Stimulated activated naive B cell treated with anti-CD40 and anti-IgM and Interleukin-4, amounts not matched to agents 10 μg/mL and 1 μg/mL and 100 μg/mL, for 72 hours (primary cell): ENCODE results near the gene MGLL.
"Not testable (repeated sequence)": the region's sequence is repeated elsewhere in the genome, so short reads cannot be mapped to it uniquely, and the experiment has no call there.

Source experiments
- ATAC-seq, 2 donors: fragments of 150-1000 bp; cut with Tn5 transposase; replicated peaks; 2 replicates each; pipeline ENCODE4 v1.10.0; 2021; ENCODE audit warnings: moderate library complexity in 1 of 2
- DNase-seq: peaks from one replicate; pipeline ENCODE4 v3.0.0; 2021
- H3K27ac Mint-ChIP-seq: one replicate; pipeline ENCODE4 v1.8.0; 2022; ENCODE audit warnings: mild to moderate bottlenecking, mixed read lengths
- H3K27me3 Mint-ChIP-seq, 2 donors: one replicate each; pipeline ENCODE4 v1.8.0; 2022; ENCODE audit warnings: mixed read lengths in 2 of 2
- H3K36me3 Mint-ChIP-seq, 2 donors: one replicate each; pipeline ENCODE4 v1.8.0; 2022; ENCODE audit warnings: mixed read lengths in 2 of 2, mild to moderate bottlenecking in 1 of 2
- H3K4me1 Mint-ChIP-seq, 2 donors: one replicate each; pipeline ENCODE4 v1.8.0; 2022; ENCODE audit warnings: mixed read lengths in 2 of 2, mild to moderate bottlenecking in 1 of 2
- H3K4me3 Mint-ChIP-seq, 2 donors: one replicate each; pipeline ENCODE4 v1.8.0; 2022; ENCODE audit warnings: mild to moderate bottlenecking in 2 of 2, mixed read lengths in 2 of 2, moderate library complexity in 1 of 2
- H3K9me3 Mint-ChIP-seq, 2 donors: one replicate each; pipeline ENCODE4 v1.8.0; 2022; ENCODE audit warnings: mixed read lengths in 2 of 2, mild to moderate bottlenecking in 1 of 2

Gene MGLL

GRCh38 chr3:127710155-127710941, 112.0 kb downstream of the MGLL start:
- Mint-ChIP-seq H3K4me1 (peaks cover 0 to 1% of the 10 kb centered on the region in 2 donors), H3K27me3 (no peaks in the 10 kb centered on the region), H3K4me3 (no peak overlapping the region), H3K36me3 (peaks cover 22 to 35% of the 10 kb centered on the region in 2 donors), H3K27ac (no peak overlapping the region), H3K9me3 (no peaks in the 10 kb centered on the region)
- no peak for ATAC-seq
- DNase-seq: no peak

GRCh38 chr3:127709320-127710060, 112.8 kb downstream of the MGLL start:
- peaks cover 0 to 4% of the 10 kb centered on the region in 2 donors for H3K27me3 Mint-ChIP-seq
- H3K4me1 Mint-ChIP-seq: peaks cover 0 to 1% of the 10 kb centered on the region in 2 donors
- H3K36me3 Mint-ChIP-seq: peaks cover 23 to 36% of the 10 kb centered on the region in 2 donors
- DNase-seq (no peak), ATAC-seq (no peak)
- H3K9me3 Mint-ChIP-seq: peaks cover 2 to 4% of the 10 kb centered on the region in 2 donors
- no peak overlapping the region for H3K27ac Mint-ChIP-seq
- H3K4me3 Mint-ChIP-seq: no peak overlapping the region

- H3K27ac Mint-ChIP-seq: no peak overlapping the region
These were observed 113.5 kb downstream of the MGLL start for GRCh38 chr3:127708837-127709236.

GRCh38 chr3:127707851-127708411, 114.4 kb downstream of the MGLL start:
- DNase-seq (no peak), ATAC-seq (no peak)
- Mint-ChIP-seq H3K4me3 (no peak overlapping the region), H3K27me3 (peaks cover 0 to 4% of the 10 kb centered on the region in 2 donors), H3K9me3 (peaks cover 4 to 8% of the 10 kb centered on the region in 2 donors), H3K36me3 (peaks cover 33 to 48% of the 10 kb centered on the region in 2 donors), H3K27ac (no peak overlapping the region), H3K4me1 (peaks cover 0 to 1% of the 10 kb centered on the region in 2 donors)

More at GRCh38 chr3:127708837-127709236, 113.5 kb downstream of the MGLL start:
- Mint-ChIP-seq H3K4me3 (no peak overlapping the region), H3K36me3 (peaks cover 27 to 40% of the 10 kb centered on the region in 2 donors), H3K4me1 (peaks cover 0 to 1% of the 10 kb centered on the region in 2 donors), H3K27me3 (peaks cover 0 to 4% of the 10 kb centered on the region in 2 donors), H3K9me3 (peaks cover 2 to 4% of the 10 kb centered on the region in 2 donors)
- ATAC-seq: no peak
- no peak for DNase-seq

GRCh38 chr3:127706785-127707351, 115.4 kb downstream of the MGLL start:
- H3K27me3 Mint-ChIP-seq: peaks cover 0 to 4% of the 10 kb centered on the region in 2 donors
- DNase-seq (no peak), ATAC-seq (no peak)
- H3K27ac Mint-ChIP-seq: no peak overlapping the region
- H3K9me3 Mint-ChIP-seq: peaks cover 4 to 8% of the 10 kb centered on the region in 2 donors
- H3K36me3 Mint-ChIP-seq: peaks cover 31 to 45% of the 10 kb centered on the region in 2 donors
- peaks cover 0 to 1% of the 10 kb centered on the region in 2 donors for H3K4me1 Mint-ChIP-seq
- no peak overlapping the region for H3K4me3 Mint-ChIP-seq

GRCh38 chr3:127706312-127706711, 116.0 kb downstream of the MGLL start:
- Mint-ChIP-seq H3K4me1 (peaks cover 0 to under 1% of the 10 kb centered on the region in 2 donors), H3K4me3 (no peak overlapping the region), H3K36me3 (peaks cover 36 to 51% of the 10 kb centered on the region in 2 donors), H3K27ac (no peak overlapping the region), H3K27me3 (peaks cover 0 to 4% of the 10 kb centered on the region in 2 donors), H3K9me3 (peaks cover 4 to 8% of the 10 kb centered on the region in 2 donors)
- no peak for ATAC-seq
- DNase-seq: no peak

- not testable (repeated sequence) for H3K4me1 Mint-ChIP-seq, H3K9me3 Mint-ChIP-seq, H3K4me3 Mint-ChIP-seq, H3K27me3 Mint-ChIP-seq, ATAC-seq, DNase-seq, H3K27ac Mint-ChIP-seq
- H3K36me3 Mint-ChIP-seq: peaks cover 30 to 49% of the 10 kb centered on the region in 2 donors
These were observed 117.5 kb downstream of the MGLL start for GRCh38 chr3:127704840-127705239.

GRCh38 chr3:127702151-127702578, 120.2 kb downstream of the MGLL start:
- peaks cover 10 to 11% of the 10 kb centered on the region in 2 donors for H3K4me1 Mint-ChIP-seq
- H3K27me3 Mint-ChIP-seq: peaks cover 0 to 4% of the 10 kb centered on the region in 2 donors
- no peak overlapping the region for H3K4me3 Mint-ChIP-seq
- DNase-seq (no peak), ATAC-seq (no peak)
- H3K27ac Mint-ChIP-seq: no peak overlapping the region
- H3K36me3 Mint-ChIP-seq: peaks cover 31 to 66% of the 10 kb centered on the region in 2 donors
- H3K9me3 Mint-ChIP-seq: peaks cover 4 to 8% of the 10 kb centered on the region in 2 donors

- no peak overlapping the region for H3K27ac Mint-ChIP-seq
- peaks cover 4 to 8% of the 10 kb centered on the region in 2 donors for H3K9me3 Mint-ChIP-seq
- H3K4me3 Mint-ChIP-seq: no peak overlapping the region
- H3K27me3 Mint-ChIP-seq: peaks cover 0 to 4% of the 10 kb centered on the region in 2 donors
- peaks cover 31 to 61% of the 10 kb centered on the region in 2 donors for H3K36me3 Mint-ChIP-seq
- no peak for ATAC-seq
- DNase-seq: no peak
- peaks cover 13 to 18% of the 10 kb centered on the region in 2 donors for H3K4me1 Mint-ChIP-seq
These were observed 120.9 kb downstream of the MGLL start for GRCh38 chr3:127701280-127701911.

- peaks cover 4 to 8% of the 10 kb centered on the region in 2 donors for H3K9me3 Mint-ChIP-seq
- no peak for DNase-seq
- peaks cover 0 to 4% of the 10 kb centered on the region in 2 donors for H3K27me3 Mint-ChIP-seq
- peaks cover 28 to 51% of the 10 kb centered on the region in 2 donors for H3K36me3 Mint-ChIP-seq
- H3K27ac Mint-ChIP-seq: no peak overlapping the region
- H3K4me3 Mint-ChIP-seq: no peak overlapping the region
- no peak for ATAC-seq
- H3K4me1 Mint-ChIP-seq: peaks cover 15 to 24% of the 10 kb centered on the region in 2 donors
These were observed 121.9 kb downstream of the MGLL start for GRCh38 chr3:127700406-127700805.

- H3K4me3 Mint-ChIP-seq: no peak overlapping the region
- peaks cover 26 to 49% of the 10 kb centered on the region in 2 donors for H3K36me3 Mint-ChIP-seq
- H3K9me3 Mint-ChIP-seq: peaks cover 0 to 6% of the 10 kb centered on the region in 2 donors
- DNase-seq (no peak), ATAC-seq (no peak)
- peaks cover 18 to 27% of the 10 kb centered on the region in 2 donors for H3K4me1 Mint-ChIP-seq
- H3K27me3 Mint-ChIP-seq: no peaks in the 10 kb centered on the region
- H3K27ac Mint-ChIP-seq: no peak overlapping the region
These were observed 122.7 kb downstream of the MGLL start for GRCh38 chr3:127699416-127700300.

GRCh38 chr3:127698691-127699415, 123.5 kb downstream of the MGLL start:
- Mint-ChIP-seq H3K36me3 (peaks cover 24 to 47% of the 10 kb centered on the region in 2 donors), H3K27me3 (no peaks in the 10 kb centered on the region), H3K9me3 (peaks cover 0 to 6% of the 10 kb centered on the region in 2 donors), H3K4me3 (no peak overlapping the region), H3K27ac (peak overlapping the region; percentile 31), H3K4me1 (peaks cover 22 to 32% of the 10 kb centered on the region in 2 donors)
- ATAC-seq (no peak), DNase-seq (no peak)
